ENCODE measurements around the gene TNFSF11. TPM values are rescaled to one million over a fixed set of nuclear protein-coding genes. Genes with fewer than 3 reads are reported as not detected.

The TNFSF11 gene
- total and polyA plus RNA-seq, 2 donors, result 1.6 to 2.8 TPM

DNA sequence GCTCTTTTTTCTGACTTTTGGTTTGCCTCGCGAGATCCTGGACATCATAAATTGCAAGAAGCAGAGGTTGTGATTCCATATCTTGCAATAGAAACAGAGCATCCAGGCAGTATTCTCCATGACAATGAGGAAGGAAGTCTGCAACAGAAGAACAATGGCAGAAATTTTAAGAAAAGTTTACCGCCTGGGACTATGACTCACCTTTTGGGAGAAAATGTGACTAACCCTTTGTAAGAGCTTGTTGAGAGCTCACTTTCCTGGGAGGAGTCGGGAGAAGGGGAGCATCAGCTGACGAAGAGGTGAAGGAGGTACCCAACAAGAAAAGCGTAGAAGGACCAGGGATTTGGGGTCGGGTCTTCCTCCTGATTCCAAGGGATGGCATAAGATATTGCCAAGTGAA is 34.3 kb upstream of the TNFSF11 start:
- Histone ChIP-seq H3K36me3 (ENCODE audit: control insufficient read depth in 2 of 2, insufficient read depth in 2 of 2, low read length in 1 of 2) (no peaks in the 10 kb centered on the region), H3K27ac (ENCODE audit: low read depth in 1 of 2, low read length in 1 of 2) (no peak overlapping the region), H3K4me3 (ENCODE audit: low read length in 2 of 2) (no peak overlapping the region), H3K9me3 (ENCODE audit: control insufficient read depth in 2 of 2, insufficient read depth in 1 of 2, low read length in 1 of 2) (no peaks in the 10 kb centered on the region), H3K27me3 (ENCODE audit: control insufficient read depth in 2 of 2, insufficient read depth in 1 of 2, low read length in 1 of 2) (no peaks in the 10 kb centered on the region), H3K4me1 (ENCODE audit: control insufficient read depth in 2 of 2, insufficient read depth in 2 of 2, low read length in 2 of 2) (no peaks in the 10 kb centered on the region)
- DNase-seq (ENCODE audit: low read depth in 6 of 9, low spot score in 9 of 9), result no peak
- 97% methylated on average over 7 of the region's 7 CpGs for WGBS

DNA sequence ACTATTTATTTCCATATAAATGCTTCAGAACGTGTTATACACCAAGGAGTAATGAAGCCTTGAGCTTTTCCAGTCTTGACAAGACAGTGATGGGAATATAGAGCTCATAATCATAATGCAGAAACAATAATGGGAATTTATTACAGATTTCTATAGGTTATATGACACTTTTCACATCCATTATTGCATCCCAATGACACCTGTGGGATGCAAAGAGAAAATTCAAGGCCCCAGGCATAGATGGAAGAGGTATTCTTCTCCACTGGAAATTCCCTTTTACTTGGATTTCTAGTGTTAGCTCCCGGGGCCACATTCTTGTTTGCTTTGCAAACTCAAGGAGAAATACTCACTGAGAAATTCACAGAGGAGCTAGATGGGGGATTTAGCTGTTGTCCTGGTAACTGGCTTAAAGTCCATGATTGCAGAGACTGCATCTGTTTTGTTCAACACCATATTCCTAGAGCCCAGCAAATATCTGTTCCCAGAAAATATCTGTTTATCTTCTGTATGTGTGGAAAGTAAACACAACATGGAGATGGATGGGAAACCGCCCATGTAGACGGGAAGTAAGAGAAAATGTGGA is 30.6 kb upstream of the TNFSF11 start:
- Histone ChIP-seq H3K4me1 (ENCODE audit: control insufficient read depth in 2 of 2, insufficient read depth in 2 of 2, low read length in 2 of 2) (no peaks in the 10 kb centered on the region), H3K27me3 (ENCODE audit: control insufficient read depth in 2 of 2, insufficient read depth in 1 of 2, low read length in 1 of 2) (no peaks in the 10 kb centered on the region), H3K36me3 (ENCODE audit: control insufficient read depth in 2 of 2, insufficient read depth in 2 of 2, low read length in 1 of 2) (no peaks in the 10 kb centered on the region), H3K4me3 (ENCODE audit: low read length in 2 of 2) (no peak overlapping the region), H3K27ac (ENCODE audit: low read depth in 1 of 2, low read length in 1 of 2) (no peak overlapping the region), H3K9me3 (ENCODE audit: control insufficient read depth in 2 of 2, insufficient read depth in 1 of 2, low read length in 1 of 2) (no peaks in the 10 kb centered on the region)
- 76% methylated on average over 4 of the region's 4 CpGs for WGBS
- DNase-seq (ENCODE audit: low read depth in 6 of 9, low spot score in 9 of 9), result no peak

DNA sequence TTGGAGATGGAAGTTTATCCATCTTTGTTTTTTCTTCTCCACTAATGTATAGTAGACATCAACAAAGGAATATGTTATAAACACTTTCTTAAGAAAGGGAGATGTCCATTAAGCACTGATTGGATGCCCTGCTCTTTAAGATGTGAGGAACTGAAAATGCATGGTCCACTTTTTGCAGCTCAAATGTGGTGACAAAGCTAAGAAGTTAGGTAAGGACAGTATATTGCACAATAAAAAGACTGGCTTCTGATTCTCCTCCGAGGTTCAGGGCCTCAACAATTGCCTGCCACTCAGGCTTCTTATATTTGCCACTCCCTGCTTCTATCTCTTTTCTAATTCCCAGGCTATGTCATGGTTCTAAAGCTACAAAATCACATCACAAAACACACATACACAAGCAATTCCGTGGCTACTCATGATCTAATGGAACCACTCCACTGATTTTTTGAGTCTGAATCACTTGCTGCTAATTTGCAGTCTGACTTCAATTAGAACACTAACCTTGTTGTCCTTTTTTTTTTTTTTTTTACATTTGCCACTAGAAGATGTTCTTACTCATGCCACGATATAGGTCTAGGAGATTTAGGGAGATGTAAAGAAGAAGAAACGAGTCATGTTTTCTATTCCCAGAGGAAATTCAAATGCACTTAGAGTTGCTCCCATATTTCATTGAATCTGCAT is 29.6 kb upstream of the TNFSF11 start:
- Histone ChIP-seq H3K36me3 (ENCODE audit: control insufficient read depth in 2 of 2, insufficient read depth in 2 of 2, low read length in 1 of 2) (no peaks in the 10 kb centered on the region), H3K4me3 (ENCODE audit: low read length in 2 of 2) (no peak overlapping the region), H3K4me1 (ENCODE audit: control insufficient read depth in 2 of 2, insufficient read depth in 2 of 2, low read length in 2 of 2) (no peaks in the 10 kb centered on the region), H3K9me3 (ENCODE audit: control insufficient read depth in 2 of 2, insufficient read depth in 1 of 2, low read length in 1 of 2) (no peaks in the 10 kb centered on the region), H3K27me3 (ENCODE audit: control insufficient read depth in 2 of 2, insufficient read depth in 1 of 2, low read length in 1 of 2) (no peaks in the 10 kb centered on the region), H3K27ac (ENCODE audit: low read depth in 1 of 2, low read length in 1 of 2) (no peak overlapping the region)
- no peak for DNase-seq (ENCODE audit: low read depth in 6 of 9, low spot score in 9 of 9)
- WGBS, result 93% methylated on average over 4 of the region's 4 CpGs

DNA sequence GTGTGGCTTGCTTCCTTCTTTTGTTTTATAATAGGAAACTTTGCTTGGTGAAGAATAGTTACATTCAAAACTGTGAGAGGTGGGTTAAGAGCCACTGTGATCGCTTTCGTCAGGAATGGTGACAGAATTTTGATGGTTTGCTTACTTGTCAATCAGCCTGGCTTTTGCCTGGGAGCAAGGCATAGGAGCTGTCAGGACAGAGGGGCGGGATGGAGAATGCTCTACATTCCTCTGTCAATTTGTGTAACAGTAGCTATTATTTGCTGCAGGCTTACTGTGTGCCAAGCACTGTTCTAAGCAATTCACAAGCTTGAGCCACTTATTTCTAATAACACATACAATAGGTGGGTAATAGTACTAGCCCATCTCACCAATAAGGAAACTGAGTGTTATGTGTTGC is 28.1 kb upstream of the TNFSF11 start:
- no peaks in the 10 kb centered on the region for H3K4me1 ChIP-seq (ENCODE audit: control insufficient read depth in 2 of 2, insufficient read depth in 2 of 2, low read length in 2 of 2)
- H3K27me3 ChIP-seq (ENCODE audit: control insufficient read depth in 2 of 2, insufficient read depth in 1 of 2, low read length in 1 of 2), result no peaks in the 10 kb centered on the region
- H3K36me3 ChIP-seq (ENCODE audit: control insufficient read depth in 2 of 2, insufficient read depth in 2 of 2, low read length in 1 of 2), result no peaks in the 10 kb centered on the region
- 92% methylated on average over 3 of the region's 3 CpGs for WGBS
- H3K27ac ChIP-seq (ENCODE audit: low read depth in 1 of 2, low read length in 1 of 2), result no peak overlapping the region
- no peak for DNase-seq (ENCODE audit: low read depth in 6 of 9, low spot score in 9 of 9)
- H3K9me3 ChIP-seq (ENCODE audit: control insufficient read depth in 2 of 2, insufficient read depth in 1 of 2, low read length in 1 of 2), result no peaks in the 10 kb centered on the region
- no peak overlapping the region for H3K4me3 ChIP-seq (ENCODE audit: low read length in 2 of 2)

DNA sequence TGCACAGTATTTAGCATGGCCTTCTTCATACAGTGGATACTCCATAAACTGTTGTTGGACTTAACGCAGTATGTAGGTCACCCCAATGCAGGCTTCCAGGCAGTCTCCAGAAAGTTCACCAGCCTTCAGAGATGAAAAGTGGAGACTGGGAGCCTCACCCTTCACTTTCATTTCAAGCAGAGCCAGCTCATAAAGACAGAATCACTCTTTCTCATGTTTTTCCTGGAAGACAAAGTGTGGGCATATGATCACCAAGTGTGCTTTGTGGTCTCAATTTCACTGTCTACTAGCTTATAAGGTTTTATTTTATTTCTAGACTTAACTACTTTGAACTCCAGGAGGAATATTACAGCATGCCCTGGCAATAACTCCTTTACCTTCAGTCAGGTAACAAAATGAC is 26.3 kb upstream of the TNFSF11 start:
- DNase-seq (ENCODE audit: low read depth in 6 of 9, low spot score in 9 of 9), result no peak
- Histone ChIP-seq H3K27ac (ENCODE audit: low read depth in 1 of 2, low read length in 1 of 2) (no peak overlapping the region), H3K36me3 (ENCODE audit: control insufficient read depth in 2 of 2, insufficient read depth in 2 of 2, low read length in 1 of 2) (no peaks in the 10 kb centered on the region), H3K9me3 (ENCODE audit: control insufficient read depth in 2 of 2, insufficient read depth in 1 of 2, low read length in 1 of 2) (no peaks in the 10 kb centered on the region), H3K4me3 (ENCODE audit: low read length in 2 of 2) (no peak overlapping the region), H3K27me3 (ENCODE audit: control insufficient read depth in 2 of 2, insufficient read depth in 1 of 2, low read length in 1 of 2) (no peaks in the 10 kb centered on the region), H3K4me1 (ENCODE audit: control insufficient read depth in 2 of 2, insufficient read depth in 2 of 2, low read length in 2 of 2) (no peaks in the 10 kb centered on the region)
- WGBS, result 100% methylated on average over 1 of the region's 1 CpG

DNA sequence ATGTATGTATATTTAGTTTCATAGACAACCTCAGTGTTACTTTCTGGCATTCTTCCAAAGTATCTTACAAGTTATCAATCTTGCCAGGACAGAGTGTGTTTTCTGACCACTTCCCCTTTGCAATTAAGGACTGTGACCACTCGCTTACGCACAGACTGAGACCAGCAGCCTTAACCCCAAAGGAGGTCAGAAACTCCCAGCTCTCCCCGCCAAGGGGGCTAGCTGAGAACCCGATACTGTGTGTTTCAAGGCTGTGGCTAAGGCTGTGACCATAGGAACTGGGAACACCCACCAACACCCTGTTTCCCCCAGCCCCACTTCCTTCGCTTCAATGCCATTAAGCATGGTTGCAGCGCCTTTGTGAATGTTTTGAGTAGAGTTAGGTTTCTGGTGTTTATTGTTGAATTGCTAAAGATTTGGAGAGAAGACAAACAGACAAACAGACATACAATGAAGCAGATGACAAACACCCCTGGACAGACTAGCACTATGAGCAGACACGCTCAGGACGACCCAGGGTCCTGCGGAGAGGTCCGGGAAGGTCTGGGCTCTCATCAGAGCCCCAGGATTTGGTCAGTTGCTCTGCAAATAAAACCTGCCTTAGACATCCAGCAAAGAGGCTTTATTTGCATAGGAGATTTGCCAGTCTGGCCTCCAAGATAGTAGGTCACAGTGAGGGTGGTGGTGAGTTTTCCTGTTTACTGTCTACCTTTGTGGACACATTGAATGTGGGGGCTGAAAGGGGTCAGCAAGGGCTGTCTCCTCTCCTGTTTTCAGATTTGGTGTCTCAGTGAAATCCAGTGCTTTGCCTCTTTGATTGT is 25.0 kb upstream of the TNFSF11 start:
- H3K27ac ChIP-seq (ENCODE audit: low read depth in 1 of 2, low read length in 1 of 2), result no peak overlapping the region
- 62% methylated on average over 10 of the region's 10 CpGs for WGBS
- no peak for DNase-seq (ENCODE audit: low read depth in 6 of 9, low spot score in 9 of 9)

DNA sequence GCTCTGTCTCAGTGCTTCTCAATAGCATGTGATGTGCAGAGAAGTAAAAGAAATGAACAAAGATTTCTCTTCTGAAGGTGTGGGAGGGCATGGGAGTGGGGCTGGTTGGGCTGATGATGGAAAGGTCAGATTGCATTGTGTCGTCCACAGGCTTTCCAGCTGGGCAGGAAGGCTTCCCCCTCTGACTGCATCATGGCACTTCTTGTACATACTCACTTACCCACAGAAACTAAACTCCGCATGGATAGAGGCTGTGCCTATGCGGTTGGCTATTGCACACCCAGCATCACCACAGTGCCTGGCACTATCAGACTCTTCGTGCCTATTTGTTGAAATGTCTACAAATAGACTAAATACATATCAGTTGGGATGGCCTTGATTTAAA is 24.4 kb upstream of the TNFSF11 start:
- H3K4me1 ChIP-seq (ENCODE audit: control insufficient read depth in 2 of 2, insufficient read depth in 2 of 2, low read length in 2 of 2), result no peaks in the 10 kb centered on the region
- H3K27me3 ChIP-seq (ENCODE audit: control insufficient read depth in 2 of 2, insufficient read depth in 1 of 2, low read length in 1 of 2), result no peaks in the 10 kb centered on the region
- H3K4me3 ChIP-seq (ENCODE audit: low read length in 2 of 2), result no peak overlapping the region
- no peak for DNase-seq (ENCODE audit: low read depth in 6 of 9, low spot score in 9 of 9)
- no peak overlapping the region for H3K27ac ChIP-seq (ENCODE audit: low read depth in 1 of 2, low read length in 1 of 2)
- 77% methylated on average over 4 of the region's 4 CpGs for WGBS
- no peaks in the 10 kb centered on the region for H3K9me3 ChIP-seq (ENCODE audit: control insufficient read depth in 2 of 2, insufficient read depth in 1 of 2, low read length in 1 of 2)
- H3K36me3 ChIP-seq (ENCODE audit: control insufficient read depth in 2 of 2, insufficient read depth in 2 of 2, low read length in 1 of 2), result no peaks in the 10 kb centered on the region

More for the DNA sequence above, 25.0 kb upstream of the TNFSF11 start:
- no peak overlapping the region for H3K4me3 ChIP-seq (ENCODE audit: low read length in 2 of 2)
- H3K27me3 ChIP-seq (ENCODE audit: control insufficient read depth in 2 of 2, insufficient read depth in 1 of 2, low read length in 1 of 2), result no peaks in the 10 kb centered on the region
- no peaks in the 10 kb centered on the region for H3K4me1 ChIP-seq (ENCODE audit: control insufficient read depth in 2 of 2, insufficient read depth in 2 of 2, low read length in 2 of 2)
- no peaks in the 10 kb centered on the region for H3K36me3 ChIP-seq (ENCODE audit: control insufficient read depth in 2 of 2, insufficient read depth in 2 of 2, low read length in 1 of 2)
- H3K9me3 ChIP-seq (ENCODE audit: control insufficient read depth in 2 of 2, insufficient read depth in 1 of 2, low read length in 1 of 2), result no peaks in the 10 kb centered on the region

DNA sequence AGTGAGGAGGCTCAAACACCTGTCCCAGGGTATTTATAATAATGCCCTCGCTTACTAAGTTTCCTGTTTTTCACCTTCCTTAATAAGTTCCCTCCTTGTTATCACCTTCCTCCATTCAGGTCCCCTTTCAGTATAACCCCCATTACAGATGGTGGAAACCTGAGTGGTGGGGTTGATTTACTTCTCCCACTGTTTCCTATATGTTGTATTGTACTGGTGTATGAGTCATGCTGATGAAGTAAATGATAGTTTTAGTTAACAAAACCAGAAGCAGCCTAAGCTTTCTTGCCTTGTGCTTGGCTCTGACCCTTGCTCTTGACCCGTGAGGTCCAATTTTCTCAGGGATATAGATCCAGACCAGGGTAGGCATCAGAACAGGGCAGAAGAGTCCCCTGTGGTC is 22.3 kb upstream of the TNFSF11 start:
- H3K27ac ChIP-seq (ENCODE audit: low read depth in 1 of 2, low read length in 1 of 2), result no peak overlapping the region
- WGBS, result 97% methylated on average over 2 of the region's 2 CpGs

More for the DNA sequence above, 22.3 kb upstream of the TNFSF11 start:
- no peaks in the 10 kb centered on the region for H3K9me3 ChIP-seq (ENCODE audit: control insufficient read depth in 2 of 2, insufficient read depth in 1 of 2, low read length in 1 of 2)
- H3K4me1 ChIP-seq (ENCODE audit: control insufficient read depth in 2 of 2, insufficient read depth in 2 of 2, low read length in 2 of 2), result no peaks in the 10 kb centered on the region
- no peaks in the 10 kb centered on the region for H3K36me3 ChIP-seq (ENCODE audit: control insufficient read depth in 2 of 2, insufficient read depth in 2 of 2, low read length in 1 of 2)
- H3K27me3 ChIP-seq (ENCODE audit: control insufficient read depth in 2 of 2, insufficient read depth in 1 of 2, low read length in 1 of 2), result no peaks in the 10 kb centered on the region
- no peak overlapping the region for H3K4me3 ChIP-seq (ENCODE audit: low read length in 2 of 2)
- DNase-seq (ENCODE audit: low read depth in 6 of 9, low spot score in 9 of 9), result no peak
